Esophagus (tissue), 2 donors: ENCODE results near the gene TMCC1. TPM values are rescaled to one million over a fixed set of nuclear protein-coding genes. Genes with fewer than 3 reads are reported as not detected.
"Not testable (repeated sequence)": the region's sequence is repeated elsewhere in the genome, so short reads cannot be mapped to it uniquely, and the experiment has no call there.

ENCODE experiments used
- H3K27ac ChIP-seq, 2 donors: one replicate each; pipeline ENCODE4 v1.5.1; 2013; ENCODE audit warnings: low read depth in 2 of 2, mild to moderate bottlenecking in 2 of 2, inconsistent platforms in 1 of 2, low read length in 1 of 2, moderate library complexity in 1 of 2
- H3K27me3 ChIP-seq, 2 donors: one replicate each; pipeline ENCODE4 v1.6.1; 2013; ENCODE audit warnings: low read length in 2 of 2, control low read depth in 1 of 2, mild to moderate bottlenecking in 1 of 2; ENCODE audit not compliant: insufficient read depth in 2 of 2, control insufficient read depth in 1 of 2
- H3K36me3 ChIP-seq, 2 donors: one replicate each; pipeline ENCODE4 v1.6.1; 2013; ENCODE audit warnings: low read length in 1 of 2; ENCODE audit not compliant: control insufficient read depth in 2 of 2, insufficient read depth in 2 of 2
- H3K4me1 ChIP-seq, 2 donors: one replicate each; pipeline ENCODE4 v1.6.1; 2013; ENCODE audit warnings: low read length in 1 of 2; ENCODE audit not compliant: control insufficient read depth in 2 of 2, insufficient read depth in 2 of 2
- H3K4me3 ChIP-seq, 2 donors: one replicate each; pipeline ENCODE4 v1.5.1; 2013; ENCODE audit warnings: low read length in 2 of 2, mild to moderate bottlenecking in 2 of 2, low read depth in 1 of 2, moderate library complexity in 1 of 2
- H3K9me3 ChIP-seq, 2 donors: one replicate each; pipeline ENCODE4 v1.6.1; 2013; ENCODE audit warnings: mild to moderate bottlenecking in 2 of 2, low read depth in 1 of 2, low read length in 1 of 2, moderate library complexity in 1 of 2; ENCODE audit not compliant: control insufficient read depth in 2 of 2, insufficient read depth in 1 of 2
- WGBS, 2 donors: extraction: QIAGEN DNeasy Blood & Tissue Kit; methylation state at CpG; one replicate each; pipeline ENCODE4 v1.1.7; 2013; 5-methylcytosine and 5-hydroxymethylcytosine counted together
- polyA plus RNA-seq, 2 donors: library from polyadenylated mRNA; stranded (reverse); fragments of 200-250 nt; gene quantifications; one replicate each; pipeline ENCODE4 v1.2.3, GENCODE V29; 2013
- donor health status: healthy with polysubstance abuse.
- donor health status: Bipolar disorder and iron deficiency.

Gene TMCC1
- polyA plus RNA-seq, 2 donors, result 8.4 to 9.5 TPM

GRCh38 chr3:129854460-129854859, 39.1 kb downstream of the TMCC1 start:
- 98 to 100% methylated on average over 1 of the region's 1 CpG for WGBS, 2 donors
- Histone ChIP-seq H3K36me3 (peaks cover 0 to 4% of the 10 kb centered on the region in 2 donors), H3K27me3 (no peaks in the 10 kb centered on the region), H3K4me1 (no peaks in the 10 kb centered on the region), H3K9me3 (no peaks in the 10 kb centered on the region), H3K27ac (no peak overlapping the region), H3K4me3 (no peak overlapping the region)

GRCh38 chr3:129845956-129846355, 47.6 kb downstream of the TMCC1 start:
- no peak overlapping the region for H3K27ac ChIP-seq
- H3K36me3 ChIP-seq, result no peaks in the 10 kb centered on the region
- WGBS, 2 donors, result 65 to 73% methylated on average over 2 of the region's 2 CpGs
- H3K27me3 ChIP-seq, result no peaks in the 10 kb centered on the region
- H3K4me3 ChIP-seq, result no peak overlapping the region
- H3K9me3 ChIP-seq, result no peaks in the 10 kb centered on the region
- H3K4me1 ChIP-seq, result no peaks in the 10 kb centered on the region

DNA sequence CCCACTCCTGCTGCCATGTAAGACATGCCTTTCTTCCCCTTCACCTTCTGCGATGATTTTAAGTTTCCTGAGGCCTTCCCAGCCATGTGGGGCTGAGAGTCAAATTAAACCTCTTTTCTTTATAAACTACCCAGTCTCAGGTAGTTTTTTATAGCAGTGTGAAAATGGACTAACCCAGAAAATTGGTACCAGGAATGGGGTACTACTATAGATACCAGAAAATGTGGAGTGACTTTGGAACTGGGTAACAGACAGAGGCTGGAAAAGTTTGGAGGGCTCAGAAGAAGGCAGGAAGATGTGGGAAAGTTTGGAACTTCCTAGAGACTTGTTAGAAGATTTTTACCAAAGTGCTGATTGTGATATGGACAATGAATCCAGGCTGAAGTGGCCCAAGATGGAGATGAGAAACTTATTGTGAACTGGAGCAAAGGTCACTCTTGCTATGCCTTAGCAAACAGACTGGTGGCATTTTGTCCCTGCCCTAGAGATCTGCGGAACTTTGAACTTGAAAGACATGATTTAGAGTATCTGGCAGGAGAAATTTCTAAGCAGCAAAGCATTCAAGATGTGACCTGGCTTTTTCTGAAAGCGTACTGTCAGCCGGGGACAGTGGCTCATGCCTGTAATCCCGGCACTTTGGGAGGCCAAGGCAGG, 52.7 kb downstream of the TMCC1 start:
- no peak overlapping the region for H3K27ac ChIP-seq
- WGBS, 2 donors, result 91 to 95% methylated on average over 5 of the region's 5 CpGs
- no peak overlapping the region for H3K4me3 ChIP-seq
- H3K36me3 ChIP-seq, result no peaks in the 10 kb centered on the region
- H3K4me1 ChIP-seq, result no peaks in the 10 kb centered on the region
- no peaks in the 10 kb centered on the region for H3K9me3 ChIP-seq
- no peaks in the 10 kb centered on the region for H3K27me3 ChIP-seq

- Histone ChIP-seq H3K27me3 (no peaks in the 10 kb centered on the region), H3K9me3 (no peaks in the 10 kb centered on the region), H3K36me3 (no peaks in the 10 kb centered on the region), H3K4me1 (no peaks in the 10 kb centered on the region), H3K27ac (no peak overlapping the region), H3K4me3 (no peak overlapping the region)
- 81 to 86% methylated on average over 6 of the region's 6 CpGs for whole genome bisulfite sequencing, 2 donors
Measured at GRCh38 chr3:129838086-129838485, 55.4 kb downstream of the TMCC1 start.

- H3K9me3 ChIP-seq, result no peaks in the 10 kb centered on the region
- no peaks in the 10 kb centered on the region for H3K36me3 ChIP-seq
- H3K27ac ChIP-seq, result no peak overlapping the region
- no peaks in the 10 kb centered on the region for H3K4me1 ChIP-seq
- WGBS, 2 donors, result 62 to 66% methylated on average over 2 of the region's 2 CpGs
- no peaks in the 10 kb centered on the region for H3K27me3 ChIP-seq
- H3K4me3 ChIP-seq, result no peak overlapping the region
Measured at GRCh38 chr3:129837065-129837642, 56.4 kb downstream of the TMCC1 start.

DNA sequence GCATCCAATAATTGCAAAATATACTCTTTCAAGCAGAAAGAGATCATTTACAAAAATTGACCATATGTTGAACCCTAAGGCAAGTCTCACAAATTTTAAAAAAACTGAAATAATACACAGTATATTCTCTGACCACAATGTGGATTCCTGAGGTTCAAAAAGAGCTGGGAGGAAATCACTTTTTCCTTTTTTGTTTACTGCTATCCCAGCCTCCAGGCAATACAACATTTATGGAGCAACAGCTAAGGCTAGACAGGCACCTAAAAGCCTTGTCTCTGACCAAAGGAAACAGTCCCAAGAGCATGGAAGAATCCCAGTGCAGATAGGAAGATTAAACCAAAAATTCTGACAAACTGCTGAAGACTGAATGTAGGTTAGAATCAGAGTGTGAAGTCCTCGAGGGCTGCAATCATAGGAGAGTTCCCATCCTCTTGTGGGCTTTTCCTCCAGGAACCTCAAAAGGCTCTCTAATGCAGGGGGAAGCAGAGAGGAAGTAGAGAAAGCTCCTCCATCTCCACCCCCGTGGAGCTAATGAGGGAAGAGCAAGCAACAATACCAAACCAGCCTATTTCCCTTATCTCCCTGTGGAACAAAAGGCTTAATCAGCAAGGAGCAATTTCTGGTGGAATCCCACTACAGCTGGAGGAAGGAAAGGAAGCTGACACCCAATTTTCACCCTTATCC, 57.0 kb downstream of the TMCC1 start:
- H3K27ac ChIP-seq, result no peak overlapping the region
- 43 to 55% methylated on average over 2 of the region's 2 CpGs for WGBS, 2 donors
- H3K4me1 ChIP-seq, result no peaks in the 10 kb centered on the region
- no peaks in the 10 kb centered on the region for H3K9me3 ChIP-seq
- no peaks in the 10 kb centered on the region for H3K36me3 ChIP-seq
- H3K4me3 ChIP-seq, result no peak overlapping the region
- no peaks in the 10 kb centered on the region for H3K27me3 ChIP-seq

- Histone ChIP-seq H3K27ac (no peak overlapping the region), H3K27me3 (no peaks in the 10 kb centered on the region), H3K4me1 (no peaks in the 10 kb centered on the region), H3K4me3 (no peak overlapping the region), H3K36me3 (no peaks in the 10 kb centered on the region), H3K9me3 (no peaks in the 10 kb centered on the region)
- 70 to 72% methylated on average over 2 of the region's 2 CpGs for WGBS, 2 donors
Measured at GRCh38 chr3:129835198-129835597, 58.3 kb downstream of the TMCC1 start.

DNA sequence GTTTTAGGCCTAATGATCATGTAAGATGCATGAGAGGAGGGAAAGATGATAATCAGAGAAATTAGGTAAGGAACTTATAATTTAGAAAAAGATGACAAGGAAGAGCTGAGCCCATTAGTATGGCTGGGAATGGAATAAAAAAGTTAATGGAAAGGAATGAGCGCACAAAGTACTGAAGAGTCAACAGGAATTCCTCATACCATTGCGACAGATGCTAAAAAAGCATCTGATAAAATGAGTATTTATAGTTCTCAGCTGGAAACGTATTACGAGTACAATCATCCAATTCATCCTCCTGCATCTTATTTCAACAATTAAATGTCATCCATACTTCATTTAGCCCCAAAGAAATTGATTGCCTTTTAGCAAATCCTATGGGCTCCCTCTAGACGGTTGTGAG, 58.9 kb downstream of the TMCC1 start:
- Histone ChIP-seq H3K4me1 (no peaks in the 10 kb centered on the region), H3K9me3 (no peaks in the 10 kb centered on the region), H3K4me3 (no peak overlapping the region), H3K36me3 (no peaks in the 10 kb centered on the region), H3K27ac (no peak overlapping the region), H3K27me3 (no peaks in the 10 kb centered on the region)
- WGBS, 2 donors, result 85% methylated on average over 5 of the region's 5 CpGs

DNA sequence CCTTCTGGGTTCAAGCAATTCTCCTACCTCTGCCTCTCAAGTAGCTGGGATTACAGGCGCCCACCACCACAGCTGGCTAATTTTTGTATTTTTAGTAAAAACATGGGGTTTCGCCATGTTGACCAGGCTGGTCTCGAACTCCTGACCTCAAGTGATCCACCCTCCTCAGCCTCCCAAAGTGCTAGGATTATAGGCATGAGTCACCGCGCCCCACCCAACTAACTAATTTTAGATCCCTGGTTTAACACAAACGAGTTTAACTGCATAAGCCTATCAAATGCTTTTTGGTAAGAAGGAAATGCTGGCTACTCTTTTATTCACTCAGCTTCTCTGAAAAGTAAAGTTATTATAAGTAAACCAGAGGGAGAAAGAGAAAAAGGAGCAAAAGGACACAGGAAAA, 61.6 kb downstream of the TMCC1 start:
- H3K36me3 ChIP-seq, H3K4me1 ChIP-seq, H3K4me3 ChIP-seq, H3K27ac ChIP-seq, H3K9me3 ChIP-seq, H3K27me3 ChIP-seq: not testable (repeated sequence)
- 75 to 77% methylated on average over 6 of the region's 6 CpGs for WGBS, 2 donors

GRCh38 chr3:129831503-129831902, 62.0 kb downstream of the TMCC1 start:
- no peak overlapping the region for H3K27ac ChIP-seq
- no peaks in the 10 kb centered on the region for H3K9me3 ChIP-seq
- no peaks in the 10 kb centered on the region for H3K27me3 ChIP-seq
- no peak overlapping the region for H3K4me3 ChIP-seq
- H3K4me1 ChIP-seq, result no peaks in the 10 kb centered on the region
- WGBS, 2 donors, result 91% methylated on average over 1 of the region's 1 CpG
- no peaks in the 10 kb centered on the region for H3K36me3 ChIP-seq
